Right cardiac atrium (tissue), 5 donors: ENCODE results near the gene RNF225. TPM values are rescaled to one million over a fixed set of nuclear protein-coding genes. Genes with fewer than 3 reads are reported as not detected.
A peak's percentile ranks its signal among the peaks of the same experiment; 100 is the strongest.

ENCODE experiments used
- ATAC-seq, 2 donors: fragments of 200-7000 bp; cut with Tn5 transposase; one replicate each; pipeline versions ENCODE4 v1.8.0 to v1.9.1; 2020; ENCODE audit warnings: moderate library complexity in 2 of 2, mild to moderate bottlenecking in 1 of 2
- DNase-seq, 3 donors: peaks; one replicate each; pipeline ENCODE4 v3.0.0-alpha.2; 2020
- H3K27ac ChIP-seq: one replicate; pipeline ENCODE4 v1.5.1; 2013; ENCODE audit warnings: mild to moderate bottlenecking, low read length, control low read depth, moderate library complexity
- H3K27me3 ChIP-seq: one replicate; pipeline ENCODE4 v1.6.1; 2013; ENCODE audit not compliant: control insufficient read depth, insufficient read depth
- H3K4me1 ChIP-seq: one replicate; pipeline ENCODE4 v1.6.1; 2013; ENCODE audit warnings: low read length; ENCODE audit not compliant: control insufficient read depth, insufficient read depth
- H3K4me3 ChIP-seq: one replicate; pipeline ENCODE4 v1.5.1; 2013; ENCODE audit warnings: low read length, control low read depth
- H3K9me3 ChIP-seq: one replicate; pipeline ENCODE4 v1.6.1; 2013; ENCODE audit warnings: low read length; ENCODE audit not compliant: control insufficient read depth
- WGBS: extraction: QIAGEN DNeasy Blood & Tissue Kit; methylation state at CpG from one replicate; pipeline ENCODE4 v1.1.7; 2013; 5-methylcytosine and 5-hydroxymethylcytosine counted together
- intact Hi-C, 4 donors: fragments of 100-400 bp; cut with DNase I; formaldehyde crosslinking; loops; one replicate each; pipeline versions ENCODE4 v1.11.0 to v1.14.0; 2022 to 2023
- polyA plus RNA-seq: library from polyadenylated mRNA; stranded (reverse); fragments of 200-250 nt; gene quantifications from one replicate; pipeline ENCODE4 v1.2.3, GENCODE V29; 2013
- total RNA-seq, 4 donors: library from RNA; stranded (reverse); fragmentation: NEBNext Ultra II Directional; extraction: Animal tissue kit (Norgen Biotek cat#: 25700); gene quantifications; one replicate each; pipeline ENCODE4 v1.2.1, GENCODE V29; 2021
- donor health status: healthy with polysubstance abuse.
- donor health status: DM: no; HTN: yes; CAD: no.
- donor health status: DM: no; HTN: no; CAD: no.
- donor health status: DM: no; HTN: yes; CAD: no; lungs with severe emphysema.
- donor health status: DM: yes; HTN: yes; CAD: no.

The RNF225 gene
- total and polyA plus RNA-seq, 5 donors = not detected

DNA sequence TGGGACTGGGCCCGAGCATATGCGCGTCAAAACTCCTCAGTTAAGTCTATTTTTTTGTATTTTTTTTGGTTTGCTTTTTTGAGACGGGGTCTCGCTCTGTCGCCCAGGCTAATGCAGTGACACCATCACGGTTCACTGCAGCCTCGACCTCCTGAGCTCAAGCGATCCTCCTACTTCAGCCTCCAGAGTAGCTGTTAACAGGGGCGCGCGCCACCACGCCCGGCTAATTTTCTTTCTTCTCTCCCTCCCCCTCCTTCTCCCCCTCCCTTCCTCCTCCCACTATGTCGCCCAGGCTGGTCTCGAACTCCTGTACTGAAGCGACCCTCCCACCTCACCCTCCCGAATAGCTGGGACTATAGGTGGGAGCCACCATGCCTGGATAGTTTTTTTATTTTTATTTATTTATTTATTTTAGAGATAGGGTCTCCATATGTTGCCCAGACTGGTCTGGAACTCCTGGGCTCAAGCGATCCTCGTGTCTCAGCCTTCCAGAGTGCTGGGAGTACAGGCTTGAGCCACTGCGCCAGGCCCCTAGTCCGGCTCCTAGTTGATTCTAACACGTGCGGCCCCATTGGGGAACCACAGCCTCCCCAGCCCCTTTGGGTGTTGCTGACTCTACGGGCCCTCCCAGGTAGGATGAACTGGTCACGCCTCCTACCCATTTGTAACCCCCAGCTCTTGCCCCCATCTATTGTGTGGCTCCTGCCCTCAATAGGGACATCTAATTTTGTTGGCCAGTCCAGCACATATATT is 13.8 kb upstream of the RNF225 start:
- Histone ChIP-seq H3K4me1 (peaks cover 10% of the 10 kb centered on the region), H3K27me3 (no peaks in the 10 kb centered on the region), H3K4me3 (peak overlapping the region; percentile 58), H3K27ac (peak overlapping the region; percentile 20), H3K9me3 (no peaks in the 10 kb centered on the region)
- intact Hi-C loops = no loop called here
- DNase-seq (peak in 2 of 3 donors; percentile 61 to 67), ATAC-seq (no peak)
- 31% methylated on average over 26 of the region's 26 CpGs for WGBS

DNA sequence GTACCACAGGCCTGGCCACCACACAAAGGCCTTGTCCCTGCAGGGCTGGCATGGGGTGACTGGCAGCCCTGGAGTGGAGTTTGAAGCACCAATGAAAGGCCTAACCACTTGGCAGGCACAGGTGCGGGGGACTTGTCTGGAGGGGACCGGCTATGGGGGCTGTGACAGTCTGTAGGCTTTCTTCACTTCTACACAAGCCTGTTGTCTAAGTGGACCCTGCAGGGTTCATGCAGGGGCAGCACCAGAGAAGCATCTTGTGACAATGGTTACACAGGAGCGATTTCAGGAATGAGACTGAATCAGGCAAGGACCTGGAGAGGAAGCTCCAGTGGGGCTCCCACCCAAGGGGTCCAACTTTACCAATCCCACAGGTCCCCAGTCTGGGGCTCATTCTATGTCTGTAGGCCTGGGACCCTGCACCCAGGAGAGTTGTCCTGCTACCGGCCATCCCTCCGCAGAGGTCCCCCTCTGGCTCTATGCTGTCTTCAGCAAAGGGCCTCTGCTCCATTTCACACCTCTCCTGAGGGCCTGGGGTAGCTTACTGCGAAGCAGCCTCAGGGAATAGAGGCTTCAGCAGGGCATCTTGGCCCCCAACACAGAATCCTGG is 12.4 kb upstream of the RNF225 start:
- Histone ChIP-seq H3K9me3 (no peaks in the 10 kb centered on the region), H3K27me3 (no peaks in the 10 kb centered on the region), H3K4me3 (no peak overlapping the region), H3K4me1 (peaks cover 16% of the 10 kb centered on the region), H3K27ac (no peak overlapping the region)
- peak in 2 of 3 donors; percentile 26 to 45 for DNase-seq
- 88% methylated on average over 6 of the region's 6 CpGs for WGBS
- ATAC-seq = no peak
- intact Hi-C loops = no loop called here

DNA sequence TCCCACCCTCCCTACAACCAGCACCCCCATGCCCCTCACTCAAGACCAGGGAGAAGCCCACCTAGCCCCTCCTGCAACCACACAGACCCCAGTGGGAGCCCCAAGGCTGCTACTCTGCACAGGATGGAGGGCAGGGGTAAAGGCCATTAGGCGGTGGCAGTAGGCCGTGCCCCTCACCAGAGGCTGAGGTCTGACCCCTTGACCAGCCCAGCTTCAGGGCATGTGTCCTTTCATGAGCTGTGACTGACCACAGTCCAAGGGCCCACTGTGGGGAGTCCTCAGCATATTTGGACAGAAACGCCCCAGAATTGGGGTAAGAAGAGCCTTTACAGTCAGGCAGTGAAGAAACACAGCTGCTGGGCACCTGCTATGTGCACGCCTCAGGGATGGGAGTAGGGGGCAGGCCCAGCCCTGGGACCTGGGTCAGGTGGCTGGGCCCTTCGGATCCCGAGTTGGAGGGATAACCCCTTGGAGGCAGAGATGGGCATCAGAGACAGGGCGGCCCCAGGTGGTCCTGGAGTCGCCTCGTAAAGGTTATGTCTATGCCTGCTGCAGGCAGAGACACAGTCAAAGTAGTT is 10.1 kb upstream of the RNF225 start:
- H3K4me1 ChIP-seq = peaks cover 13% of the 10 kb centered on the region
- peak overlapping the region; percentile 99 for H3K27ac ChIP-seq
- no peaks in the 10 kb centered on the region for H3K27me3 ChIP-seq
- DNase-seq = peak in 2 of 3 donors; percentile 43 to 51
- WGBS = 89% methylated on average over 9 of the region's 9 CpGs
- ATAC-seq = no peak
- H3K4me3 ChIP-seq = peak overlapping the region; percentile 99
- no peaks in the 10 kb centered on the region for H3K9me3 ChIP-seq
- intact Hi-C loops = no loop called here

- Histone ChIP-seq H3K4me1 (peaks cover 13% of the 10 kb centered on the region), H3K27me3 (no peaks in the 10 kb centered on the region), H3K9me3 (no peaks in the 10 kb centered on the region), H3K27ac (peak overlapping the region; percentile 99), H3K4me3 (peak overlapping the region; percentile 99)
- WGBS = 9% methylated on average over 36 of the region's 36 CpGs
- DNase-seq (peak in 2 of 3 donors; percentile 55 to 69), ATAC-seq (peak; percentile 20 to 22)
- intact Hi-C loops = no loop called here
Observed at GRCh38 chr19:58385891-58386575, 9.4 kb upstream of the RNF225 start.

- peak; percentile 95 to 98 (median 98) for DNase-seq
- H3K9me3 ChIP-seq = no peaks in the 10 kb centered on the region
- intact Hi-C loops = no loop called here
- WGBS = under 1% methylated on average over 64 of the region's 64 CpGs
- peaks cover 13% of the 10 kb centered on the region for H3K4me1 ChIP-seq
- H3K27ac ChIP-seq = peak within 1 kb of the TSS; percentile 99
- H3K27me3 ChIP-seq = no peaks in the 10 kb centered on the region
- peak; percentile 96 to 97 for ATAC-seq
- H3K4me3 ChIP-seq = peak within 1 kb of the TSS; percentile 99
Observed at GRCh38 chr19:58386576-58387337, 8.7 kb upstream of the RNF225 start, which contains the start of gene RPS5. Gene RPS5 (plus strand): TSS chr19:58387269. CDS start chr19:58388138, 869 bp downstream.

GRCh38 chr19:58387338-58388174 is 7.9 kb upstream of the RNF225 start:
- intact Hi-C loops = no loop called here
- Histone ChIP-seq H3K4me1 (peaks cover 13% of the 10 kb centered on the region), H3K4me3 (peak overlapping the region; percentile 99), H3K27ac (peak overlapping the region; percentile 69), H3K27me3 (no peaks in the 10 kb centered on the region), H3K9me3 (no peaks in the 10 kb centered on the region)
- WGBS = 7% methylated on average over 39 of the region's 39 CpGs
- peak in 2 of 3 donors; percentile 23 to 49 for DNase-seq
- no peak for ATAC-seq

DNA sequence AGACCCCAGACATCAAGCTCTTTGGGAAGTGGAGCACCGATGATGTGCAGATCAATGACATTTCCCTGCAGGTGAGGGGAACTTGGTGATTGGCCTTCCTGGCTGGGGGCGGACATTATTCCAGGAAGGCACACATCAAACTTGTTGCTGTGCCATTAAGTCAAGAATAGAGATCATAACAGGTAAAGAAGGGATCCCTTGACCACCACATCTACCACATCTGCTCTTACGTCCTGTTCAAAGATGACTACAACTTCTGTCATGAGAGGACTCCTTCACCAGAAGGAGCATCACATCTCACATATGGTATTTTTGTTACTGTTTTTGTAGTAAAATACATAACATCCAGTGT is 7.3 kb upstream of the RNF225 start:
- ATAC-seq (no peak), DNase-seq (no peak)
- Histone ChIP-seq H3K4me3 (peak overlapping the region; percentile 99), H3K9me3 (no peaks in the 10 kb centered on the region), H3K27me3 (no peaks in the 10 kb centered on the region), H3K27ac (no peak overlapping the region), H3K4me1 (peaks cover 13% of the 10 kb centered on the region)
- intact Hi-C loops = no loop called here
- 86% methylated on average over 3 of the region's 3 CpGs for WGBS

- DNase-seq (peak in 1 of 3 donors; percentile 46), ATAC-seq (no peak)
- 90% methylated on average over 26 of the region's 26 CpGs for WGBS
Observed at GRCh38 chr19:58392945-58393724, 2.3 kb upstream of the RNF225 start.

GRCh38 chr19:58393725-58394033 is 1.8 kb upstream of the RNF225 start:
- DNase-seq (no peak), ATAC-seq (no peak)
- no peaks in the 10 kb centered on the region for H3K4me1 ChIP-seq
- no peak overlapping the region for H3K4me3 ChIP-seq
- H3K27me3 ChIP-seq = no peaks in the 10 kb centered on the region
- 88% methylated on average over 4 of the region's 4 CpGs for WGBS
- no peaks in the 10 kb centered on the region for H3K9me3 ChIP-seq
- intact Hi-C loops = no loop called here
- H3K27ac ChIP-seq = no peak overlapping the region

More at GRCh38 chr19:58392945-58393724, 2.3 kb upstream of the RNF225 start:
- Histone ChIP-seq H3K9me3 (no peaks in the 10 kb centered on the region), H3K27me3 (no peaks in the 10 kb centered on the region), H3K4me1 (peaks cover under 1% of the 10 kb centered on the region), H3K4me3 (no peak overlapping the region), H3K27ac (no peak overlapping the region)
- intact Hi-C loops = no loop called here
